ENCODE data around the gene ADAM15. TPM values are rescaled to one million over a fixed set of nuclear protein-coding genes. Genes with fewer than 3 reads are reported as not detected.

ADAM15 gene
- total and polyA plus RNA-seq, 2 experiments from 2014 or later: 19.5 to 25.2 TPM

DNA sequence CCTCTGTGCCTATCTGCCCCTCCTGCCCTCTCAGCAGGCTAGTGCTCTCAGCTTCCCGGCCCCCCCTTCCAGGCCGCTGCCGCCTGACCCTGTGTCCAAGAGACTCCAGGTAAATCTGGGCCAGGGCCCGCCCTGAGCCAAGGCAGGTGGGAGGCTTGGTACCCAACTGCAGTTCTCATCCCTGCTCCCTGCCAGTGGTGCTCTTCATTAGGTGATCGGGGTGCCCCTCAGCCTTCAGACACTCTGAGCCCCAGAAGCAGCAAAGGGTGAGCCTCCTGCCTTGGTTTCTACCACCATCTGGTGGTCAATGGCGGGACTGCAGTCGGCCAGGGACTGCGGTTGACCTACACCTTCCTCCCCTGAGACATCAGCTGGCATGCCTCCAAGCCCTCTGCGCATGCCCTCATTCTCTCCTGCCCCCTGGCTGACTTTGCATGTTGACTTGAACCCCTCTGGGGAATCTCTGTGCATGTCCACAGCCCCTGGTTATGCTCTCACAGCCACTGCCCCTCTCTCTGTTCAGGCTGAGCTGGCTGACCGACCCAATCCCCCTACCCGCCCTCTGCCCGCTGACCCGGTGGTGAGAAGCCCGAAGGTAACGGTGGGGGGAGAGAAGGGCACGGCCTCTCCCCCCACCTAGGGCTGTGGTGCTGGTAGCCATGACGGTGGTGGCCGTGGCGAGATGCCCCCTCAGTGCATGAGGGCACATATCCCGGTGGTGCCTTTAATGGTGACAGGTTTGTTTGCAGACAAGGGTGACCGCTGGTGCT lies 10.4 kb downstream of the ADAM15 start:
- Histone ChIP-seq H3K27ac (no peak overlapping the region), H3K27me3 (no peaks in the 10 kb centered on the region), H3K4me3 (no peak overlapping the region), H3K36me3 (no peaks in the 10 kb centered on the region), H3K4me1 (ENCODE audit: low read depth) (peaks cover 13% of the 10 kb centered on the region), H3K9me3 (ENCODE audit: low read depth) (no peaks in the 10 kb centered on the region)
- DNase-seq (ENCODE audit: low read depth in 1 of 2, low spot score in 1 of 2): peak; percentile 89 to 90
- TF ChIP-seq, protein P1, sequence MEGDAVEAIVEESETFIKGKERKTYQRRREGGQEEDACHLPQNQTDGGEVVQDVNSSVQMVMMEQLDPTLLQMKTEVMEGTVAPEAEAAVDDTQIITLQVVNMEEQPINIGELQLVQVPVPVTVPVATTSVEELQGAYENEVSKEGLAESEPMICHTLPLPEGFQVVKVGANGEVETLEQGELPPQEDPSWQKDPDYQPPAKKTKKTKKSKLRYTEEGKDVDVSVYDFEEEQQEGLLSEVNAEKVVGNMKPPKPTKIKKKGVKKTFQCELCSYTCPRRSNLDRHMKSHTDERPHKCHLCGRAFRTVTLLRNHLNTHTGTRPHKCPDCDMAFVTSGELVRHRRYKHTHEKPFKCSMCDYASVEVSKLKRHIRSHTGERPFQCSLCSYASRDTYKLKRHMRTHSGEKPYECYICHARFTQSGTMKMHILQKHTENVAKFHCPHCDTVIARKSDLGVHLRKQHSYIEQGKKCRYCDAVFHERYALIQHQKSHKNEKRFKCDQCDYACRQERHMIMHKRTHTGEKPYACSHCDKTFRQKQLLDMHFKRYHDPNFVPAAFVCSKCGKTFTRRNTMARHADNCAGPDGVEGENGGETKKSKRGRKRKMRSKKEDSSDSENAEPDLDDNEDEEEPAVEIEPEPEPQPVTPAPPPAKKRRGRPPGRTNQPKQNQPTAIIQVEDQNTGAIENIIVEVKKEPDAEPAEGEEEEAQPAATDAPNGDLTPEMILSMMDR (IDR thresholded peaks at IDR 0.05; ENCODE audit: low read depth, low read length): peak; percentile 98

DNA sequence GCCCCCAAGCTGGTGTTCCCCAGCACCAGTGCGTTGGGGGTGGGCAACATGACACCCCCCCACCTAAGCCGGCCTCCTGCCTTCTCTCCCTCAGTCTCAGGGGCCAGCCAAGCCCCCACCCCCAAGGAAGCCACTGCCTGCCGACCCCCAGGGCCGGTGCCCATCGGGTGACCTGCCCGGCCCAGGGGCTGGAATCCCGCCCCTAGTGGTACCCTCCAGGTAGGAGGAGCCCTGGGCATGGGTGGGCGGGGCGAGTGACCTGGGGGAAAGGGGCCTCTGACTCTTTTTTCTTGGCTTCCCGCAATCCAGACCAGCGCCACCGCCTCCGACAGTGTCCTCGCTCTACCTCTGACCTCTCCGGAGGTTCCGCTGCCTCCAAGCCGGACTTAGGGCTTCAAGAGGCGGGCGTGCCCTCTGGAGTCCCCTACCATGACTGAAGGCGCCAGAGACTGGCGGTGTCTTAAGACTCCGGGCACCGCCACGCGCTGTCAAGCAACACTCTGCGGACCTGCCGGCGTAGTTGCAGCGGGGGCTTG lies 11.1 kb downstream of the ADAM15 start:
- Histone ChIP-seq H3K27me3 (no peaks in the 10 kb centered on the region), H3K9me3 (ENCODE audit: low read depth) (no peaks in the 10 kb centered on the region), H3K36me3 (no peaks in the 10 kb centered on the region), H3K27ac (no peak overlapping the region), H3K4me3 (peak overlapping the region; percentile 91), H3K4me1 (ENCODE audit: low read depth) (peaks cover 13% of the 10 kb centered on the region)
- peak in 1 of 2 donors; percentile 69 for DNase-seq (ENCODE audit: low read depth in 1 of 2, low spot score in 1 of 2)
- TF ChIP-seq, protein P1 (IDR thresholded peaks at IDR 0.05; ENCODE audit: low read depth, low read length): no peak

DNA sequence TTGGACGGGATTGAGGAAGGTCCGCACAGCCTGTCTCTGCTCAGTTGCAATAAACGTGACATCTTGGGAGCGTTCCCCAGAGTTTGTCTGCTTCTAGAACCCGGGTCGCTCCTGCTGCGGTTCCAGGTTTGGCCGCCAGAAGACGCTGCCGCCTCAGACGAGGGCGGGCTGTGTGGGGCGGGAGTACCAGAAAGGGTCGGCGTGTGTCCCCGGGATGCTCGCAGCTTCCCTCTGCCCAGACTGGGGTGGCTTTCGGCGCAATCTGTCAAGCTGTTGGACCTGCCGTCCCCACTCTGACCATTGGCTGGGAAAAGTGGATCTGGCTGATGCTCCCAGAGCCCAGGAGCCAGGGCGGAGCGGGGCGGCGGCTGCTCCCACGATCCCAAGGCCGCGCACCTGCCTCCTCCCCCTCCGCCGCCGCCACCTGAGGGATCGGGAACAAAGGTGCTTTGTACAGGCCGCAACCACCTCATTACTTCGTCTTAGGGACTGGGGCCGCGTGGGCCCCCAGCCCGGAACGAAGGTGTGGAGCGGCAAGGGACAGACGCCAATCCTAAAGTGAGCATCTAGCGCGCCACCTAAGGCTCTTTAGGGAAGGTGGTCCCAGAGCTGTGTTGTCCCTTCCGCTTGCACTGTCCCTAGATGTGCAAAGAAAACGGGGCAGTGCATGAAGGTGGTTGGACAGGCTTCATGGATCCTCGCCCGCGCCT lies 11.7 kb downstream of the ADAM15 start:
- H3K27me3 ChIP-seq: no peaks in the 10 kb centered on the region
- peak; percentile 60 to 80 for DNase-seq (ENCODE audit: low read depth in 1 of 2, low spot score in 1 of 2)
- H3K36me3 ChIP-seq: no peaks in the 10 kb centered on the region
- H3K4me1 ChIP-seq (ENCODE audit: low read depth): peaks cover 13% of the 10 kb centered on the region
- TF ChIP-seq, protein P1 (IDR thresholded peaks at IDR 0.05; ENCODE audit: low read depth, low read length): peak; percentile 70
- peak overlapping the region; percentile 91 for H3K4me3 ChIP-seq
- no peaks in the 10 kb centered on the region for H3K9me3 ChIP-seq (ENCODE audit: low read depth)
- no peak overlapping the region for H3K27ac ChIP-seq

DNA sequence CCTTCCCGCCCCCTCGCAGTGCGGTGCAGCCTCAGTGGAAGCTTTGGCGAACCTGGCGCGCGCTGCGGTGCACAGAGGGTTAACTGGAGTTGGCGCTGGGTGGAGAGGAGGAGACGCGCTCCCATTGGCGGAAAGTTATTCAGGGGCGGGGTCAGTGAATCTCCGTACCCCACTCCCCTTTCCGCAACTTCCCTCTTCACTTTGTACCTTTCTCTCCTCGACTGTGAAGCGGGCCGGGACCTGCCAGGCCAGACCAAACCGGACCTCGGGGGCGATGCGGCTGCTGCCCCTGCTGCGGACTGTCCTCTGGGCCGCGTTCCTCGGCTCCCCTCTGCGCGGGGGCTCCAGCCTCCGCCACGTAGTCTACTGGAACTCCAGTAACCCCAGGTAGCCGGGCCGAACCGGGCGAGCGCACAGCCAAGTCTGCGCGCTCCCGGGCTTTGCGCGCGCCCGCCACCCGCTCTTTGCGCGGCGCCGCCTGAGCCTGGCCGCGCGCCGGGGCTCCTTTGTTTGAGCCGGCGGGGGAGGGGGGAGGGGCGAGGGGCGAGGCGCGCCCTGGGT lies 12.5 kb downstream of the ADAM15 start, which contains the start of gene EFNA4:
Gene EFNA4, plus strand, starts transcription at position 191 of the 561 bp plus-strand sequence. Its CDS starts 84 bp downstream, at position 275.
- Histone ChIP-seq H3K9me3 (ENCODE audit: low read depth) (no peaks in the 10 kb centered on the region), H3K4me1 (ENCODE audit: low read depth) (peaks cover 13% of the 10 kb centered on the region), H3K27ac (peak within 1 kb of the TSS; percentile 90), H3K27me3 (no peaks in the 10 kb centered on the region), H3K36me3 (no peaks in the 10 kb centered on the region), H3K4me3 (peak within 1 kb of the TSS; percentile 91)
- TF ChIP-seq, protein P1 (IDR thresholded peaks at IDR 0.05; ENCODE audit: low read depth, low read length): no peak
- DNase-seq (ENCODE audit: low read depth in 1 of 2, low spot score in 1 of 2): peak; percentile 82 to 94

DNA sequence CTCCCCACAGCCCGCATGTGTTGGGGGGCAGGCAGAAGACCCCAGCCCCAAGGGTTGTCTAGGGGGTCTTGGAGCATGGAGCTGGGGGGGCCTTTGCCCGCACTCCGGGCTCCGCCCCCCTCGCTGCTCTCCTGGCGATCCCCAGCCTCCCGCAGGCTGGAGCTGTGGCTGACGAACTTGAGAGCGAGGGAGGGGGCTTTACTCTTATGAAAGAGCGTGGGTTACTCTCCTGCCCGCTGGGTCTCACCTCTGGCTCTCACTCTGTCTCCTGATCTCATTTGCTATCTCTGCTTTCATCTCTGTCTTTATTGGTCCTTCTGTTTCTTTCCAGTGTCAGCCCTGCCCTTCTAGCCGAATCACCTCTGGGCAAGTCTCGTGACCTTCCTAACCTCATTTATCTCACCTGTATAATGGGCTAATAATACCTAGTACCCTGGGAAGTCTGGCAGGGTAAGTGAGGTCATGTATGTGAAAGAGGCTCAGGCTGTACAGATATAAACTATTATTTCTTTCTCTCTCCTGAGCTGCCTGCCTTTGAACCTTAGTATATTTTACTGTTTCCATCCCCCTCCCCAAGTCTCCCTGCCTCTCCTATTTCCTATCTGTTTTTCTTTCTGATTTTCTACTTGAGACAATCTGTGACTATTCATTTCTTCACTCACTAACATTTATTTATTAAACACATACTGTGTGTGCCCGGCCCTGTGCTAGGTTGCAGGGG lies 13.2 kb downstream of the ADAM15 start:
- no peaks in the 10 kb centered on the region for H3K36me3 ChIP-seq
- peaks cover 13% of the 10 kb centered on the region for H3K4me1 ChIP-seq (ENCODE audit: low read depth)
- peak in 1 of 2 donors; percentile 78 for DNase-seq (ENCODE audit: low read depth in 1 of 2, low spot score in 1 of 2)
- H3K27me3 ChIP-seq: no peaks in the 10 kb centered on the region
- H3K9me3 ChIP-seq (ENCODE audit: low read depth): no peaks in the 10 kb centered on the region
- H3K27ac ChIP-seq: peak overlapping the region; percentile 90
- peak overlapping the region; percentile 91 for H3K4me3 ChIP-seq
- TF ChIP-seq, protein P1 (IDR thresholded peaks at IDR 0.05; ENCODE audit: low read depth, low read length): no peak

All from cardiac muscle cell (in vitro differentiated cells and primary cell).